ENCODE data around the gene INSL6.

DNA sequence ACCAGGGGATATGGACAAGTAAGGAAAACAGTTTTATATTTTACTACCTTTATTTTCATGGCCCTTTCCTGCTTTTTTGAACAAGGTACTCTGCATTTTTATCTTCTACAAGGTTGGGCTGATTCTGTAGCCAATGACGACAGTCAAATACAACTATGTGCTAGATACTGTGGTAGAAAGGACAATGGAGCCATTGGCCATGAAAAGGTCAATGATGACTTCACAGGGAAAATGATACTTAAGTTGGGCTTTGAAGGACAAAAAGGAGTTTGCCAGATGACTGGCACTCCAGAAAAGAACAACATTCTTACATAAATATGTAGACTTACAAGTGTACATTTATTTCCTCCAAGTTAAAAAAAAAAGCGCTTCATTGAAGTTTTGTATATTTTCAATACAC, 663 bp downstream of the INSL6 start:
- no peak for TF ChIP-seq CTCF (IDR thresholded peaks at IDR 0.05)
- TF ChIP-seq POLR2A (IDR thresholded peaks at IDR 0.05) = no peak

Measured in testis (tissue), 2 donors.